Neutrophil (primary cell): Measurements from ENCODE around the gene CACNA2D3.

Source experiments
- H3K27ac ChIP-seq: fragments of 200-600 bp; sonication (generic); 2 replicates; pipeline ENCODE4 v1.5.1; 2016; ENCODE audit warnings: mild to moderate bottlenecking, moderate library complexity
- H3K27me3 ChIP-seq: fragments of 200-600 bp; sonication (generic); 2 replicates; pipeline ENCODE4 v1.6.0; 2016; ENCODE audit warnings: mild to moderate bottlenecking
- H3K36me3 ChIP-seq: fragments of 200-600 bp; sonication (generic); 2 replicates; pipeline ENCODE4 v1.5.1; 2017
- H3K4me1 ChIP-seq, 2 experiments: fragments of 200-600 bp in 1 of 2; sonication (generic) in 1 of 2; 1 replicate in 1 of 2; 2 replicates in 1 of 2; pipeline versions ENCODE4 v1.5.1 to v1.6.1; 2013 to 2016; ENCODE audit warnings: low read depth in 1 of 2, low read length in 1 of 2, mild to moderate bottlenecking in 1 of 2, moderate library complexity in 1 of 2; ENCODE audit not compliant: control insufficient read depth in 1 of 2, insufficient read depth in 1 of 2
- H3K4me3 ChIP-seq, 2 experiments: fragments of 200-600 bp in 1 of 2; sonication (generic) in 1 of 2; 1 replicate in 1 of 2; 2 replicates in 1 of 2; pipeline ENCODE4 v1.5.1; 2013 to 2016; ENCODE audit warnings: low read depth in 1 of 2, low read length in 1 of 2, mild to moderate bottlenecking in 1 of 2, moderate library complexity in 1 of 2
- H3K9me3 ChIP-seq: fragments of 200-600 bp; sonication (generic); 2 replicates; pipeline ENCODE4 v1.5.1; 2016
- TF ChIP-seq, protein P1 (sequence below): fragments of 200-600 bp; sonication (generic); IDR thresholded peaks from 2 replicates; pipeline ENCODE4 v1.5.1; 2016; ENCODE audit warnings: antibody characterized with exemption

The CACNA2D3 gene

GRCh38 chr3:54259636-54260035 is 137.3 kb downstream of the CACNA2D3 start:
- Histone ChIP-seq H3K27ac (no peak overlapping the region), H3K36me3 (no peaks in the 10 kb centered on the region), H3K4me1 (peaks cover 0 to 5% of the 10 kb centered on the region in 2 experiments), H3K27me3 (peaks cover 48% of the 10 kb centered on the region), H3K9me3 (no peaks in the 10 kb centered on the region), H3K4me3 (no peak overlapping the region)
- TF ChIP-seq, protein P1, sequence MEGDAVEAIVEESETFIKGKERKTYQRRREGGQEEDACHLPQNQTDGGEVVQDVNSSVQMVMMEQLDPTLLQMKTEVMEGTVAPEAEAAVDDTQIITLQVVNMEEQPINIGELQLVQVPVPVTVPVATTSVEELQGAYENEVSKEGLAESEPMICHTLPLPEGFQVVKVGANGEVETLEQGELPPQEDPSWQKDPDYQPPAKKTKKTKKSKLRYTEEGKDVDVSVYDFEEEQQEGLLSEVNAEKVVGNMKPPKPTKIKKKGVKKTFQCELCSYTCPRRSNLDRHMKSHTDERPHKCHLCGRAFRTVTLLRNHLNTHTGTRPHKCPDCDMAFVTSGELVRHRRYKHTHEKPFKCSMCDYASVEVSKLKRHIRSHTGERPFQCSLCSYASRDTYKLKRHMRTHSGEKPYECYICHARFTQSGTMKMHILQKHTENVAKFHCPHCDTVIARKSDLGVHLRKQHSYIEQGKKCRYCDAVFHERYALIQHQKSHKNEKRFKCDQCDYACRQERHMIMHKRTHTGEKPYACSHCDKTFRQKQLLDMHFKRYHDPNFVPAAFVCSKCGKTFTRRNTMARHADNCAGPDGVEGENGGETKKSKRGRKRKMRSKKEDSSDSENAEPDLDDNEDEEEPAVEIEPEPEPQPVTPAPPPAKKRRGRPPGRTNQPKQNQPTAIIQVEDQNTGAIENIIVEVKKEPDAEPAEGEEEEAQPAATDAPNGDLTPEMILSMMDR: no peak

DNA sequence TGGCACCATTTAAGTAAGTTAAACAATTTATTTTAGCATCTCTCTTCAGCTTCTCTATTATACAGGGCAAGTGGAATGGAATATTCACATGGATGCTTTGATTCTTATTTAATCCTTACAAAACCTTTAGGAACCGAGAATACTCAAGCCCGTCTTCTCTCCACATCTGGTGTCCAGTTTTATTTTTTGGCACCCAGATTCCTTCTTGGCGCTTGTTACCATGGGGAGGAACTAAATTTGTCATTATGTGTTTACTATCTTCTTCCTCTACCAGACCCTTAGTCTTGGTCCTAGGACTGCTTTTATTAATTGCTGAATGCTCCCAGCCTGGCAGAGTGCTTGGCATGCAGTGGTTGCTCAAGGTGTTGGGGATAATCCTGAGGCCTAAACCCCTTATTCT is 138.8 kb downstream of the CACNA2D3 start:
- TF ChIP-seq, protein P1: no peak
- Histone ChIP-seq H3K27ac (no peak overlapping the region), H3K36me3 (no peaks in the 10 kb centered on the region), H3K9me3 (no peaks in the 10 kb centered on the region), H3K4me3 (no peak overlapping the region), H3K27me3 (peaks cover 43% of the 10 kb centered on the region), H3K4me1 (peaks cover 0 to 5% of the 10 kb centered on the region in 2 experiments)

DNA sequence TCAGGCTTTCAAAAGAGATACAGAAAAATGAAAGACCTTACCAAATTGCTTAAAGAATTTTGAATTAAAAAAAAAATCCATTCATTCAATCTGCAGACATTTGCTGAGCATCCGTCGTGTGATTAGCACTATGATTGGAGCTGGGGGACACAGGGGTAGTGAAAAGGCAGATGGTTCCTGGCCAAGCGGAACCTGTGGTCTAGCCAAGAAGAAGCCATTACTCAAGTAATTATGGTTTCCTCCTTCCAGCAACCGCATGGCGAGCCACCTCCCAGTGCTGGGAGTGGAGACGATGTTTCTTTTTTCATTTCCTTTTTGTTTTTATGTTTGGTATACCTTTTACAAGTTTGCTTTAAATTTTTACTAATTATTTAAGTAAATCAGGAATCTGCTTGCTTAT is 140.2 kb downstream of the CACNA2D3 start:
- Histone ChIP-seq H3K27me3 (peaks cover 54% of the 10 kb centered on the region), H3K4me3 (no peak overlapping the region), H3K36me3 (no peaks in the 10 kb centered on the region), H3K4me1 (peaks cover 0 to 5% of the 10 kb centered on the region in 2 experiments), H3K9me3 (no peaks in the 10 kb centered on the region), H3K27ac (no peak overlapping the region)
- TF ChIP-seq, protein P1: no peak

GRCh38 chr3:54262946-54263345 is 140.6 kb downstream of the CACNA2D3 start:
- Histone ChIP-seq H3K4me1 (peaks cover 0 to 5% of the 10 kb centered on the region in 2 experiments), H3K4me3 (no peak overlapping the region), H3K9me3 (no peaks in the 10 kb centered on the region), H3K27ac (no peak overlapping the region), H3K27me3 (peaks cover 50% of the 10 kb centered on the region), H3K36me3 (no peaks in the 10 kb centered on the region)
- TF ChIP-seq, protein P1: no peak

GRCh38 chr3:54264050-54264449 is 141.7 kb downstream of the CACNA2D3 start:
- Histone ChIP-seq H3K4me1 (peaks cover 0 to 5% of the 10 kb centered on the region in 2 experiments), H3K36me3 (no peaks in the 10 kb centered on the region), H3K4me3 (no peak overlapping the region), H3K27ac (no peak overlapping the region), H3K9me3 (no peaks in the 10 kb centered on the region), H3K27me3 (peaks cover 45% of the 10 kb centered on the region)
- TF ChIP-seq, protein P1: no peak
